Astrocyte of the hippocampus (primary cell): ENCODE results near the gene JADE2.

Source experiments
- DNase-seq: peaks from one replicate; pipeline ENCODE4 v3.0.0; 2011; ENCODE audit warnings: low read depth, low spot score

Gene JADE2

DNA sequence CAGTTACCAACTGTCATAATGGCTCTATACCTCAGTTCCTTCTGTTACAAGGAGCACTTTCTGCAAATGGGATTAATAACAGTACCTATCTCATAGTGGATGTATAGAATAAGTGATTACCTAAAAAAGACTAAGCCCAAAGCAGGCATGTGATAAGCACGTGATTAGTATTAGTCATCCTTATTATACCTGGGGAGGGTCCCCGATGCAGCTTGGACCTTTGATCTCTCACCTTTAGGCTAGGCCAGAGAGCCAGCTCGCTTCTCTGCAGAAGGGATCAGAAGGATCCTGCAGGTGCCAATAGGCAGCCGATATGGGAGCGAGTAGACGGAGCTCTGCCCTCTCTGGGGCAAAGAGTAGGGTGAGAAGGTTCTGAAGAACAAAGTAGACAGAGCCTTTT lies 4.0 kb downstream of the JADE2 start:
- DNase-seq, result no peak

DNA sequence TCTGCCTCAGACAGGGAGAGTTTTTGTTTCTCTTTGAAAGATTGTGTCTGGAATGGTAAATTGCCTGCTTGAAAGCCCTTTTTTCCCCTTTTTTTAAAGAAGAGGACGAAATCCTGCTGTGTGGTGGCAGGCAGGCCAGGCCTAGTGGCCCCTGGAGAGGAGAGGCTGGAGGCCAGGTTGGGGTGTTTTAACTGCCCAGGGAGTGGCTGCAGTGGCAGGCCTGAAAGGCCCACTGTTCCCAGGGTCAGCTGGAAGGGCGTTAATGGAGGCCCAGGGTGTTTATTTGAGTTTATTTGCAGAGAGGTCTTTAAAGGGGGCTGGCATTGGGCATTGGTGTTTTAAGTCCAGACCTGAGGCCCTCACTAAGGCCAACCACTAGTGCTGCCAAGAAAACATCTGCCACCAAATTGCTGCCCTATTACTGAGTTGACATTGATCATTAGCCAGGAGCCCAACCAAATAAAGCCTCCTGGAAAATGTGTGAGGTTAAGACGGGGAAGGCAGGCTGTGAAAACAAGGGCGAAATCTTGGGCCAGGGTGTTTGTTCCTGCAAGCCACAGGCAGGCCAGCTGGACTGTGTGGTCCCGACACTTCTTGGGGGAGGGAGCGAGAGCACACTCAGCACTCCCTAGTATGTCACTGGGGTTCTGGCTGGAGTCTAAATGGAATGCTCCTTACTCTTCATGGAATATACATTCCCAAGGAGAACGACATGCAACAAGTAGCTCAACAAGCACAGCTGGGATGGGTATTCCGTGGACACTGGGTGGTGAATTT lies 5.0 kb downstream of the JADE2 start:
- peak; percentile 65 for DNase-seq

DNA sequence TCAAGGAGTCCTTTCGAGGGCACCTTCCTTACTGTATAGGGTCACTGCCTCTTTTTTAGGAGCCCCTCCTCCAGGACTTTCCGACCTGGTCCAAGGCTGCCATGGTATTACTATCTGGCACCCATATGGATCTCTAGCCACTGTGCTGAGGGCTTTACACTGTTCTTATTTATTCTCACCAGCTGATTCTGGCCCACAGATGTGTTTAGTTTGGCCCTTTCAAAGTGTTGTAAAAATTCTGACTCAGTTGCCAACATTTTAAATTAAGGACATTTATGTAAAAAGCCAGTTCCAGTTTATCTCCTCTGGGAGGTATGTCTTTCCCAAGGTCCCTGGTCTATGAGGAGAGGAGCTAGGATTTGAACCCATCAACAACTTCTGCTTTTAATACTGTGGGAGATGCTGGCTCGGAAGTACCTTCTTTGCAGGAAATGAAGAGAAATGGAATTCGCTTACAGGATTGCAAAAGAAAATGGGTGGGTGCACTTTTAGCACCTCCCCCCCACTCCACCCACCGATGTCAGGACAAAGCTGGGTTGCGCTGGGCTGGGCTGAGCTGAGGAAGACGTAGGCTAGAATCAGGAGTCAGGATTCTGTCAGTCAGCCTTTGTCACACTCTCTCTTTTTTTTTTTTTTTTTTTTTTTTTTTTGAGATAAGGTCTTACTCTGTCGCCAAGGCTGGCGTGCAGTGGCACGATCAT lies 7.8 kb downstream of the JADE2 start:
- DNase-seq, result no peak

DNA sequence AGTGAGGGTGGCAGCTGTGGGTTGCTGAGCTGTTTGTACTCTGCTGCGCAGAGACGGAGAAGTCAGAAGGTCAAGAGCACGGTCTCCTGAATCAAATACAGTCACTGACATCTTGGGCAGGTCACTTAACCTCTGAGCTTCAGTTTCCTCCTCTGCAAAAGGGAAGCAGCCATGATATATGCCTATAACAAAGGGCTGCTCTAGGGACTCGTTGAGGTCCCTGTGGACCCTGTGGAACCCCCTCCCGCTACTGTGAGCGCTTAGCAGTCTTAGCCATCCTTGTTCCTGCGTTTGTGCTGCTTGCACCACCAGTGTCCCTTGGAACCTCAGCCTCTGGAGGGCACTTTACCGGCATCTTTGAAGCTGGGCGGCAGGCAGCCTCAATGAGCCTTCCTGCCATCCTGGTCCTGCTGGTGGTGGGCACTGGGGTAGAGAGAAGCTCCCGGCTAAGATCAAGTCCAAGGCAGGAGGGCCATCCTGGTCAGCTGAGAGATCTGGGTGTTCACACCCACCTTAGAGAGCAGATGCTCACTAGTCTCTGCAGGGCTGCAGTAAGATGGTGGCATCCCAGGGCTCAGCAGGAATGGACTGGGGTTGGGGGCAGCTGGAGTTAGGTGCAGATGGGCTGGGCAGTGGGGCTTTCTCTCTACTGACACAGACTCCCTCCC lies 8.7 kb downstream of the JADE2 start:
- no peak for DNase-seq

DNA sequence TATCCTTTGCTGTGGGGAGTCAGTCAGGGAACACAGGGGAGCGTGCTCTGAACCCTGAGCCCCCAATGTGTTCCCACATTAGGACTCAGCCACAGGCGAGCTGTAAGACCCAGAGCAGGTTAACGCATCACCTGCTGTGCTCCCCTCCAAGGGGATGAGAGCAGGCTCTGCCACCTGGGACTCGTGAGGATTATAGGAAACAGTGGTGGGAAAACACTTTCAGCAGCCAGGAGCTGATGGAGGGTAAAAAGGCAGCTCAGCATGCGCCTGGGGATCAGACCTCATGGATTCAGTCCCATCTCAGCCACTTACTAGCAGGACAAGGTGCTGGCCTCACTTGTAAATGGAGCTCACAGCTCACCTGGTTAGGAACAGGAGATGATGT lies 9.2 kb downstream of the JADE2 start:
- DNase-seq, result no peak

DNA sequence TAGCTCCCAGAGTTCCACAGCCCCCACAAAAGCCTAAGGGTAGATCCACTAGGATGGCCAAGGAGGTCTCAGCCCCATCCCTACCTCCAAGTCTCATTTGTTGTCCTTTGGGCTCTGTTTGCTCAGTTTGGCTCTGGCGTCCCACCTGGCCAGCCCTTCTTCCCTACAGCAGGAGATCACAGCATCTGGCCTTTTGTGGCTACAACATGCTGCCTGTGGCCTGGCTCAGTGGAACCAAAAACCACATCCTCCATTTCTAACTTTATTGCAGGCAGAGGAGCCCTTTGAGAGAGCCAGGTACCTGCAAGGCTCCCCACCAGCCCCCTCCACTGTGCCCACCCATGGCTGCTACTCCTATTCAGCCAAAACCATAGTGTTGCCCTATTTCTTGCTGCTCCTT lies 11.4 kb downstream of the JADE2 start:
- no peak for DNase-seq

DNA sequence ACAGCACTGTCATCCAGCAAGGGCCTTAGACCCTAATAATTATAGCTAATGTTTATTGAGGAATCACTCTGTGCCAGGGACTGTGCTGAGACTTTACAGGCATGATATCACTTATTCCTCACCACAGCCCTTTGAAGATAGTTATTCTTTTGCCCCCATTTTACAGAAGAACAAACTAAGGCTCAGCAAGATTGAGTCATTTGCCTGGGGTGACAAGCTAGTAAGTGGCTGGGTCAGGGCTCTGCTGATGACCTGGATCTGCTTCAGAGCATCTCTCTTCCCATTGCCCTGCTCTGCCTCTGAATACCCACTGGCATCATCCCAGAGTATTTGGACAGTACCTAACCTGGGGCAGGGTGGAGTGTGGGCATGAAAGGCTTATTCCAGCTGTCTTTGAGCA lies 11.8 kb downstream of the JADE2 start:
- no peak for DNase-seq

DNA sequence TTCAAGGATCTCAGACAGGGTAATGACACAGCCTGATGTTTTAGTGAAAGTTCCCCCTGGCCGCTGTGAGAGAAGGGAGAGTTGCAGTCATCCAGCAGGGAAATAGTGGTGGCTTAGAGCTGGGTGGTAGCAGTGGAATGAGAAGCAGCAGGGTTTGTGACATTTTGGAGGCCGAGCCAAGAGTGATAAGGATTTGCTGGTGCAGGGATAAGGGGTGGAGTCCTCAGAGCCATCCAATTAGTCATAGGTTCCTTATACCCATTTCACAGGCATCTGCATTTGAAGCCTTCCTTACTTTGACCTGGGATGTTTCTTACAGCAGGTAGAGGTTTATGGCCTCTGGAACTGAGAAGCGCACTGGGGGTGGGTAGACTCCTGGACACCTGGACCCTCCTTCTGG lies 12.8 kb downstream of the JADE2 start:
- DNase-seq, result no peak

DNA sequence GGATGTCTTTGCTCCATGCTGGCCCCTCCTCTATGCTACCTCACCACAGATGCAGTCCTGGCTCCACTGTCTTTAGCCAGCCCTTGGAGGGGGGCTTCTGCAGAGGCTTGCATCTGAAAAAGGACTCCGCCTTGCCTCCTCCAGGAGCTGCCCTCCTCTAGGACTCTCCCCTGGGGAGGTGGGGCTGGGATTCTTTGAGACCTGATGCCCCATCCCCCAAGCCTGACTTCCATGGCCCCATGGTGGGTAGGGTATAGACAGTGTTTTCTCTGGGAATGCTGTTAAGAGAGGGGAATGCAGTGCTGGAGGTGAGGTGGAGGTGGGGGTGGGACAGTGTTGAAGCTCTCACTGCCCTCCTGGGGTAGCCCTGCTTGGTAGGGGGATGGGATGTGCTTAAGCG lies 14.3 kb downstream of the JADE2 start:
- DNase-seq, result no peak

DNA sequence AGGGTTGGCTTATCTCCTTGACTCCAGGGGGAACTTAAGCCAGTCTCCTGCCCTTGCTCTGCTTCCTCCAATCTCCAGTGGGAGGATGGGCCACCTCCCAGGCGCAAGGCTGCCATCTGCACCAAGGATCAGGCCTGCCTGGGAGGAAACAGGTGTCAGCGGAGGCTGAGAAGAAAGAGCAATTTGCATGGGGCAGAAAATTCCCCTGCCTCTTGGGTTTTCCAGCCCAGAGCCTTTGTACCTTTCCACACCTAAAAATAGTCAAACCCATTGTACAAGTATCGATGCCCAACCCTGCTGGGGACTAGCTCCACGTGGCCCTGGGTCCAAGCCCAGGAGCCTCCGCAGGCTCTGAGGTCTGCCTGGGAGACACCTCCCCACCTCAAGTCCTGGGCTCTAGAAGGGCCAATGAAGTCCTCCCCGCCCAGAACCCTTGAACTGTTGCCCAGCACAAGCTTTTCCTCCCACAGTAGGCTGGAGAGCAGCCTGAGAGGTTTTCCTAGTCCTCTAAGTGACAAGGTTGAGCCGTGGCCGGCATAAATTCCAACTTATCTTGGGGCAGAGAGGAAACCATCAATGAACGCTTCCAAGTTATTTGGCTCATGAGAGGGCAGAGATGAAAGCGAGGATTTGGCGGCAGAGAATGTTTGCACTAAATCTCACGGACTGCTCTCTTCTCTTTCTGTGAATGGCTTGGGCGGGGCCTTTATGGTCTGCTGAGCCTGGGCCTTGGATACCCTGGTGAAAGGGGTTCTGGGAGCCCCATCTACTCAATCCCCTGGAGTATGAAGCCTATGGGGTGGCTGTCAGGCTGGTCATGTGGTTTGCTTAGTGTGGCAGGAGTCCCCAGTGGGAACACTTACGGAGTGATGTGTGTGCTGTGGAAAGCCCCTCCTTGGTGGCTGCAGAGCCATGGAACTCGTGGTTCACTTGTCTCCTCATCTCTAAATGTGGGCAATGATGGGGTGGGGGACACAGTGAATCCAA lies 15.6 kb downstream of the JADE2 start:
- no peak for DNase-seq

DNA sequence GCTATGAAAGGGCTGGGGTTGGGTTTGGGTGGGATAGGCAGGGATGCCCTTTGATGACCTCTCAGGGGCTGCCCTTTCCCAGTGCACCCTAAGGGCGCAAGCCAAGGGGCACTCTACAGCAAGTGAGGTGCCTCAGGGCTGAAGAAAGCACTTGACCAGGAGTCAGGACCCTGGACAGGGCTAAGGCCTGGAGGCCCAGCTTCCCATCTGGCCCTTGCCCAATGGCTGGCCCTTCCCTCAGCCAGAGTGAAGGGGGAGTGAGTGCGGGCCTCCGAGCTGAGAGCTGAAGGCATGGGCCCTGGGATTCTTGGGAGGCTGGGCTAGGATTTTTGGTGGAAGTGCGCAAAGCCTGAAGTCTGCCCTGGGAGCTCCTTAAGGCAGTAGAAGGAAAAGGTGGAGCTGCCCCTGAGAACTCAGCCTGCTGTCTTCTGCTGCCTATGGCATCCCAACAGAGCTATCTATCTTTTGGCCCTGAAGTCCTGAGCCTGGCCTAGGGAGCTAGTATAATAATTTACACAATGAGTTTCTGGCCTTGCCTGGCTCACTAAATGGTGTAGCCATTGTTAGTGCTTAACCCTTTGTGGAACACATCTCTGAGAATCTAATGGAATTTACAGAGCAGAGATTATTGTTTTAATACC lies 16.4 kb downstream of the JADE2 start:
- peak; percentile 82 for DNase-seq

DNA sequence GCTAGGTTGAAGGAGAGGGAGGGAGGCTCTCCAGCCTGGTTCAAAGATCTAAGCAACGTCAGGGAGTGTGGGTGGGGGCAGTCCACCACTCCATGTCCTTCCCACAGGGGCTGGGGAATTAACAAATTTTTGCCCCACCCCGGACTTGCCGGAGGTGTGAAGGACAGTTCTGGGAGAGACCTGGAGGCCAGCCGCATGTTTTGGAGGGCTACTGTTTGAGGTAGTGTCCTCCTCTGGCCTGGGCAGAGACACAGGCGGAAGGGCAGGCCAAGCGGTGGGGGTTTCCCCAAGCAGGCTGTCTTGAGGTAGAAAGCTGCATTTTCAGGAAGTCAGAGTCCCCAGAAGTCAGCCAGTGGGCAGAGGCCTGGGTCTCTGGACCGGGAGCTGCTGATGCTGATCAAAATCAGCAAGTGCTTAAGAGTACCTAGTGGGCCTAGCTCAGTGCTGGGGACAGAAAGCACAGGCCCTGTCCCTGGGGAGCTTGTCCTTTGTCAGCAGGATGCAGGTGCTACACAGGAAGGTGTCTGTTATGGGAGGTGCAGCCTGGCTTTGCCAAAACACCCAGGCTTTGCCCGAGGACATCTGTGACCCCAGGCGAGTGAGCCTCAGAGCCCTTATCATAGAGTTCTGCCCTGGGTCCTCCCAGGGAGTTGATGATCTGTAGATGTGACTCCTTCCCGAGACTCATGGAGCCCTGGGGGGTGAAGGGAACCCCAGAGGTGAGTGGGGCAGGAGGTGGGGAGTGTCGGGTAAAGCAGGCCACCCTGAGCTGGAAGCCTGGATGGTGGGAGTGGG lies 18.5 kb downstream of the JADE2 start:
- no peak for DNase-seq

DNA sequence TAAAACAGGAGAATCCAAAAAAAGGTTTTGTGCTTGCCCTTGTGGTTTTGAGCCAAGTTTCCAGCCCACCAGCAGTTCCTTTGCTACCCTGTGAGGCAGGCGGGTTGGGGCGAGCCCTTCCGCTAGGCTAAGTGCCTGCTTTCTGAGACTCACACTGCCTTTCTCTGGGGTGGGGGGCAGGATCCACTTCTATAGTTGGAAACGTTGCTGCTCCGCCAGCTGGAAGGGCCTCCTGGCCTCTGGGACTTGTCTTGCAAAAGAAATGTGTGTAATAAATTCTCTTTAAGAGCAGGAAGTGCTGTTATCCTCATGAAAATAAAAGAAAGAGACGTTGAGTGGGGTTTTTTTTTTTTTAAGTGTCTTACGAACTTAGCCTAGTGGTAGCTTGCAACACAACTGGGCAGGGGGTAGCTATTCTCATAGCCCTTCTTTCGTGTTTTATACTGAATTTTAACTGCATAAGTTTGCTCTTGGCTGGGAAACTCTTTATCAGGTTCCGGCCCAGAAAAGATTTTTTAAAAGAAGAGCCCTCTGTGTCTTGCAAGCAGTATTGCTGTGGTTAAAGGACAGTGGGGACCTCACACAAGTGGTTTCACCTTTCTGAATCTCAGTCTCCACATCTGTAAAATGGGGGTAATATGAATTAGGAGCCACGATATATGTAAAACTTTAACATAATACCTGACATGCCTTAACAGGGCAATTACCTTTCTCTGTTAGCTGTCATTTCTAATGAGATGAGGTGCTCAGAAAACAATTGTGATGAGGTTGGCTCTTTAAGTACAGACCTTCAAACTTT lies 19.8 kb downstream of the JADE2 start:
- no peak for DNase-seq

DNA sequence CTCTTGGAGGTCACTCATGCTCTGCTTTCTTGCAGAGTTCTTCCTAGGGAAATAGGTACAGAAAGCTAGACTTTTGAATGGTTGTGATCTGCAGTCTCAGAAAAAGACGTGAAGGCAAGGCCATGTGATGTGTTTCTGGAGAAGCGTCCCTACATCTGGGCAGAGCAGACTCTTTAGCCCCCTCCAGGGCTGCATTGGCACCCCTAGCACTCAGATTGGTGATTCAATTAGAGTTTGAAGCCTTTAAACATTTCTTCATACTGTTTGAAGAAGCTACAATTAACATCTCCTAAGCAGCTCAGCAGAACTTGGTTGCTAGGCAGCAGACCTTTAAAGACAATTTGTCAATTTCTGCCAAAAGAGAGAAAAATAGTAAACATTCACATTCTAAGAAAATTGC lies 21.6 kb downstream of the JADE2 start:
- no peak for DNase-seq

DNA sequence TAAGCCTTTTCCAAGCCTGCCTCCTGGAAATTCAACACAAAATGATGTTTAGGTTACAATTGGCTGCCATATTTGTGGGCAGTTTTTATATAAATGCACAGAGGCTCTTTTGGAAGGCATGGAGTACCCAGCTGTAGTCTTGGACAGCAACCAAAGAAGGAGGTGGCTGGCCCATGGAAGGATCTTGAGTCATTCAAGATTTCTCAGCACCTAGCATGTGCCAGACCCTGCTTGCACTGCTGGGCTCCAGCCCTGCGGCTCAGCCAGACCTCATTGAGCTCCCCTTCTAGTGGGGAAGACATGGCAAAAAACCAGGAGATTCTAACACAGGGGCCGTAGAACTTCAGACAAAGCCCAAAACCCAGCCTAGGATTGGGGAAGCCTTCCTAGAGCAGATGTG lies 22.1 kb downstream of the JADE2 start:
- DNase-seq, result peak; percentile 89

DNA sequence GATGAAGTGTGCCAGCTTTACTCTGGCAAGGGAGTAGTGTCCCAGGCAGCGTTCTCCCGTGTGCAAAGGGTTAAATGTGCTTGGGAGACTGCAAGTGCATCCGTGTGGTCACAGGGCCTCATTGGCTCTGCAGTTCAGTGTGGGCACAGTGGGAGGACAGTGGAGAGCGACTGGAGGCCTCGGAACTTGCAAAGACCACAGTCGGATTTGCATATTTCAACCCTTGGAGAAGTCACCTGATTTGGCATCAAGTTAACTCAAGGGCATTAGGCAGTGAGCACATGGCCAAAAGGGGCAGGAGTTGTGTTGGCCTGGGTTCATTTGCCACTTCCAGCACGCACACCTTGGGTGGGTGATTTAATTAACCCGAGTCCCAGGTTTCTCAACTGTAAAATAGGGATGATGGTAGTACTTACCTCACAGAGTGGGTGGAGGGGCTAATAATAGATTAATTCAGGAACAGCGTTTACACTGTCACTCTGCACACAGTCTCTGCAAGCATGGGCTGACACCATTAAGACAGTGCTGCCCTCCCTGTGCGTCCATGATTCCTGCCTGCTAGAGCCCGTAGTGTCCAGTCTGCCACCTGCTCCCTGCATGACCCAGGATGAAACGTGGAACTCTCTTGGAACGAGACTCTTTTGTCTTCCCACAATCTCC lies 22.7 kb downstream of the JADE2 start:
- DNase-seq, result no peak

DNA sequence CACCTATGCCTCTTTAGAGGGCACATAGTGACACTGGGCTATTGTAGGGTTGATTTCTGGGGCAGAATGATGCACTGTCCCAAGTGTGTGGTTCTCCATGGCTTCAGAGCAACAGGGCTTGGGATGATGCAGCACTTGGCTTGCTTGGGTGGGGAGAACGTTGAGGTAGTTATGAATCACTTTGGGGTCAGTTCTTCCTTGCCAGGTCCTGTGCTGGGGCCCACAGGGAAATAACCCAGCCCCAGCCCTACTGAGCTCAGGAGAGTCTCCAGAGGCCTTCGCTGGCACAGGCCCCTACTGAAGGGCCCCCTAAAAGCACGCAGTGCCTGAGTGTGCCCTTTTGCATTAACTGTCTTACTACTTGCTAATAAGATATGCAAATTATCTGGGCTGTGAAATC lies 24.2 kb downstream of the JADE2 start:
- peak; percentile 43 for DNase-seq

DNA sequence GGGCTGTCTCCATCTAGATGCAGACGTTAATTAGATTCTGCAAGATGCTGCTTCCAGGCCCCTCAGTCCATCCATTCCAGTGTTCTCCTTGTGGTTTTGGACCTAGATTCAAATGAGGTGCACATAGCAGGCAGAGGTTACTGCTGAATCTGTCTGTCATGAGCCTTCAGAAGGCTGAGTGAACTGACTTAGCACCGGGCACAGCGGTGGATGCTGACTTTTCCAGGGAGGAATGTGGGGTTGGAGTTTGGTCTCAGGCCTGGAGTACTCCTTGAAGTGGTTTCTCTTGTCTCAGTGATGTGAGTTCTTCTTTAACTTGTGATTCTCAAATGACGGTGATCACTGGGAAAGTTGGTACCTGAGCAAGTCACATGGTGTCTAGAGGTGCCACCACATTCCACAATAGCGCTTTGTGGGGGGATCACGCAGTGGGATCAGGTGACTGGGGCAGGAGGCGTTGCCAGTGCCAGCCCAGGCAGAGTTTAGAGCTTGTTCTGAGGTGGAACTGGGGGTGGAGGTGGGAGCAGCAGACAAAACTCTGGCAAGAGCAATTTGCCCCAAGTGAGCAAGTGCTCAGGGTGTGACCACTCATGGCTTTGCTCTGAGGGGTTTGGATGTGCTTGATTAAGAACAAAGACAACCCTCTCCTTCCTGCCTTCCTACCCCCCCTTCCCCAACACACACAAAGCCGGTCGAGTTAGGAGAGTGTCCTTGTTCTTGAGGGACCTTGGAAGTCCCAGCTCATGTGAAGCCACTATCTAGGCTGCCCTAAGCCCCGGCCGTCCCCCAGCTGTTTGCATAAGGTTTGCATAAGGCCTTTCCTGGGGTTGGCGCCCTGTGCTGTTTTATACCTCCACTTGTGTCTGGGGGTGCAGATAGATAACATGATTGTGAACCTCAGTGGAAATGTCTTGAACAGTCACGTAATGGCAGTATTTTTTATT lies 25.1 kb downstream of the JADE2 start:
- DNase-seq, result peak; percentile 73
